GM21723 (cell line): ENCODE measurements around the gene CPT1A.
"Not testable (repeated sequence)": the region's sequence is repeated elsewhere in the genome, so short reads cannot be mapped to it uniquely, and the experiment has no call there.

ENCODE experiments used
- ATAC-seq: cut with Tn5 transposase; IDR thresholded peaks from one replicate; pipeline ENCODE4 v1.9.1; 2021; ENCODE audit warnings: mild to moderate bottlenecking, moderate library complexity; ENCODE audit not compliant: unreplicated experiment

Gene CPT1A

GRCh38 chr11:68841718-68842426, at the start of gene CPT1A:
TSS of gene CPT1A (minus strand) at chr11:68841916. CDS start at chr11:68815474, 26,442 bp downstream.
- peak; percentile 28 for ATAC-seq

DNA sequence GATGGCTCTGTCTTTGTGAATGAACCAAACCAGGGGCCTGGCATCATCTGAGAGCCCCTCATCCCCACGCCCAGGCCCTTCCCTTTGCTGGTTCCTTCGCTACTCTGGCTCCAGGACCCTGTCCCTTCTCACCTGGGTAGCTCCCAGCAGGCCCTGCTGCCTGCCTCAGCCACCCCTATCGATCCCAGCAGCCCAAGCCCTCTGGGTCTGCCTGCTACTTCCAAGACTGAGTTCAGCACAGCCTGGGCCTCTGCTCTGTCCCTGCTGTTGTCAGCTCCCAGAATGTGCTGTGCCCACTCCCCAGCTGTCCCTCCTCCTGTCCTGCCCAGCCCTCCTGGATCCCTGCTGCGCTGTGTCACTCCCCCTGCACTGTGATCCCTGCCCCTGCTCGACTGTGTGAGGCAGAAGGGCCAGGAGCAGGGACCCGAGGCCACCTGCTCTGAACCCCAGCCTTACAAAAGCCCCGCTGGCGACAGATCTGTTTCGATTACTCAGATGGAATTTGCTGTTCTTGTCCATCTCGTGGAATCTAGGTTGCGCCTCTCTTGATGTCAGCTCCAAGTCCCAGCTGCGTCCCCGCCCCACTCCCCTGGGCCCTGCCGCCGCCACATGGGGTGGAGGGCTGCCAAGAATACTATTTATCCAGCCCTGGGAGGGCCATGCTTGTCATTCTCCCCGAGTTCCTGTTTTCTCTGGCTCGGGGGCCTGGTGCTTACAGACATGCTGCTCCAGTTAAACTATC, 48.9 kb upstream of the CPT1A start:
- ATAC-seq = no peak

GRCh38 chr11:68889948-68890446, 48.3 kb upstream of the CPT1A start:
- no peak for ATAC-seq

DNA sequence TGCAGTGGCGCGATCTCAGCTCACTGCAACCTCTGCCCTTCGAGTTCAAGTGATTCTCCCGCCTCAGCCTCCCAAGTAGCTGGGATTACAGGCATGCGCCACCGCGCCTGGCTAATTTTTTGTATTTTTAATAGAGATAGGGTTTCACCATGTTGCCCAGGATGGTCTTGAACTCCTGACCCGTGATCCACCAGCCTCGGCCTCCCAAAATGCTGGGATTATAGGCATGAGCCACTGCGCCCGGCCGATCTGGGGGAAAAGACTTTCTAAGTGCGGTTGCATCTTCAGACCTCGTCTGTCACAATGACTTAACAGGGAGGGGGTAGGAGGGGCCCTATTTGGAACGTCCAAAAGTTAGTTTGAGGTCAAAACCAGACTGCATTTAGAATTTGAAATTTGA, 43.1 kb upstream of the CPT1A start:
- ATAC-seq = not testable (repeated sequence)

DNA sequence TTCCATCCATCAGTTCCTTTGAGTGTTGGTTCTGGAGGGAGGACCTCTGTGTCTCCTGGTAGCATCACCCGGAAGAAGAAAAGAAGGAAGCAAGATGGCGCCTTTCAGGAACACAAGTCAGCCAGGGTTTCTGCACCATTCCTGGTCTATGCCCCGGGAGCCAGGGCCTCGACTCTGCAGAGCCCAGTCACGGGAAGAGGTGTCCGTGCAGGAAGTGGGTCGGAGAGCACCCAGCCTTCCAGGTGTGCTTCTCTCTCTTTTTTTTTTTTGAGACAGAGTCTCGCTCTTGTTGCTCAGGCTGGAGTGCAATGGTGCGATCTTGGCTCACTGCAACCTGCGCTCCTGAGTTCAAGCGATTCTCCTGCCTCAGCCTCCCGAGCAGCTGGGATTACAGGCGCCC, 40.7 kb upstream of the CPT1A start:
- no peak for ATAC-seq

DNA sequence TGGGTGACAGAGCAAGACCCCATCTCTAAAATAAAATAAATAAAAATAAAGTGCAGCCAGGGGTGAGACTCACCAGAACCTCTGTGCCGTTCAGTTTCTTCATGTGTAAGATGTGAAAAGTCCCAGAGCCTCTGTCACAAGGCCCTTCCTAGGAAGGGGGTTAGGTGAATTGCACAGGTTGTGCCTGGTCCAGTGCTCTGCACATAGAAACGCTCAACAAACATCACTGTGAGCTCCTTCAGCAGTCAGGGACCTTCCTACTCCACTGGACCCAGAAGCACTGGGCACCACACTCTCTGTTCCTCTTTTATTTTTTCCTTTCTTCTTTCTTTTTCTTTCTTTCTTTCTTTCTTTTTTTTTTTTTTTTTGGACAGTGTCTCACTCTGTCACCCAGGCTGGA, 39.6 kb upstream of the CPT1A start:
- no peak for ATAC-seq

DNA sequence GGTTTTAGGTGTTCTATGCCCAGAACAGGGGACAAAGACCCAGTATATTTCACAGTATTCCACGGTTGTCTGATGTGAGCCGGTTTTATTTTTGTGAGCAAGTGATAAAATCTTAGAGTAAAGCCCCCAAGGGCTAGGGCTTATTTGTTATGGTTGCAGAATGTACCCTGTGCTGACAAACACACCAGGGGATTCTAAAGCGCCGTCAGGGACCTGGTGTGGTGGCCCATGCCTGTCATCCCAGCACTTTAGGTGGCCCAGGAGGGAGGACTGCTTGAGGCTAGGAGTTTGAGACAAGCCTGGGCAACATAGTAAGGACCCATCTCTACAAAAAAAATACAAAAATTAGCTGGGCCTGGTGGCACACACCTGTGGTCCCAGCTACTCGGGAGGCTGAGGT, 39.1 kb upstream of the CPT1A start:
- ATAC-seq = no peak

GRCh38 chr11:68878022-68878421, 36.3 kb upstream of the CPT1A start:
- ATAC-seq = no peak

- ATAC-seq = no peak
Observed at GRCh38 chr11:68872216-68873003, 30.7 kb upstream of the CPT1A start.

GRCh38 chr11:68870470-68870869, 28.8 kb upstream of the CPT1A start:
- no peak for ATAC-seq

DNA sequence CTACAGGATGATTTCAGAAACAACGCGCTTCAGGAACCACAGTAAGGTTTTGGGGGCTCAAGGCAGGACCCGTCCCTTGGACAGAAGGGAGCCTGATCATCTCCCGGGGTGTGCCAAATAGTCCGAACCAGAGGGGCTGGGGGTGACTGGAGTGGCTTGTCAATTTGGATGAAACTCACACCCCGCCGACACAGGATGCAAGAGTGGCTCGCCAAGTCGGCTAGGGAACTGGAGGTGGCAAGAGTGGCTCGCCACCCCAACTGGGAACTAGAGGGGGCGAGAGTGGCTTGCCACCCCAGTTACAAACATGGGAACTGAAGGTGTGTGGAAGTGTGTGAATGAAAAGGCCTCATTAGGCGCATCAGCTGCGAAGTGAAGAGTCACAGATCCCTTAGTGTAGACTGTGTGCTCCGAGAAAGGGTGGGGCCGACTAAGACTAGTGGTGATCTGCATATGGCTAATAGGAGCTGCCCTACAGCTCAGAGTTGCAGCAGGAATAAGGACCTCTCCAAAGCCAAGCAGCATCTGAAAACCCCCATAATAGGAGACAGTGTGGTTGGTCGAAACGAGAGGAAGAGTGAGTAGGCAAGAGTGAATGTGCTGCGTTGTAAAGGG, 26.6 kb upstream of the CPT1A start:
- ATAC-seq = no peak

DNA sequence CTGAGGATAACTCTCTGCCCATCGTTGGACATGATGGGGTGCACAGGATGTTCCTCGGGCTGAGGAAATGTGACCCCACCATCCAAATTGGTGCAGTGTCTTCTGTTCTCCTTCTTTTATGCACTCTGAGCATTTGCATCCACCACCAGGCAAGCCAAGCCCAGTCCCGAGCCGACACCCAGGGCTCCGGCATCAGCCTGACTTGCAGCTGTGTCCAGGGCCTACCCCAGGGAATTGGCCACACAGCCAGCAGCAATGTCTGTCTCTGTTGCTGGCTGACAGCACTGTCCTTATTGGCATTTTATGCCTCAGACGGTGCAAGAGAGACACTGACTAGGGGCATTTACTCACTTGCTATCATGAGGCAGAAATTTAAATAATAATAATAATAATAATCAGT, 25.4 kb upstream of the CPT1A start:
- ATAC-seq = no peak

DNA sequence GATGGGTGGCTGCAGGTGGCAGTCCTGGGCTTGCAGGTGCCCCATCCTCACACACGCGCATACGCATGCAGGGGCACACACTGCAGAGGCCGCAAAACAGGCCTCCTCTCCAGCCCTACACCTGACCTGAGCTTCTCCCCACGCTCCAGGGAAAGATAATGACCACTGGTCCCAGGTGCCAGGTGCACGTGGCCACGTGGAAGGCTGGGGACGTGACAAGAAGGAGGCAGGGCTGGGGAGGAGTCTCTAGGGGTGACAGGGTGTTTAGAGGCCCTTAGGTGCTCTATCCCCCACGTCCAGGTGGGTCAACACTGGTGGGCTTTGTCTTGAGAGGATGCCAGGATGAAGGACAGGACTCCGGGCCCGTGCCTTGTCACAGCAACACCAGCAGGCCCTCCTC, 23.5 kb upstream of the CPT1A start:
- ATAC-seq = no peak

DNA sequence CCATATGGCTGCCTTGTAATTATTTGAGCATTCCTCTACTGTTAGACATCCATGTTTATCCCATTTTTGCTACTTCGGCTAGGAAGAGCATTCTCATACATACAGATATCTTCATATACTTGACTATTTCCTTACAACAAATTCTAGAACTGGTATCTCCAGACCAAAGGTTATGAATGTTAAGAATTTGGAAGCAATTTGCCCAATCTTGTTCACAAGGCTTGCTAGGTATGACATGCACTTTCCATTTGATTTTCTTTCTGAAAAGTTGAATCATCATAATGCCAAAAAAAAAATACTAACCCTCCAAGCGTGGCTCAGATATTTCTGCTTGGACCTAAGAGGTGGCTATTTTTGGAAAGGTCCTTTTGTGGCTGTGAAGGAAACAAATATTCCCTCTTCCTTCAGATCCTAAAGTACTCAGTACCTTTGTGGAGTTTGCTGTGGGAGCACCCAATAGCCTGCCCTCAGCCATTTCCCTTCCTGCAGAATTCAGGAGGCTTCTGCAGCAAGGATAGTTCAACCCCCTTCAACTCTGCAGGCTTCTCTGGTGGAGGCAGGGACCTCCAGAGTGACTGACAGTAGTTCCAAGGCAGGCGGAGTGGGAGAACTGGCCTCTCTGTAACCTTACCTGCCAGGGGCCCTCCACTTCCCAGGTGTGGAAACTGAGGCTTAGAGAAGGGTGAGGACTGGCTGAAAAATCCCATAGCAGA, 22.0 kb upstream of the CPT1A start:
- ATAC-seq = no peak

- no peak for ATAC-seq
Observed at GRCh38 chr11:68862421-68862820, 20.7 kb upstream of the CPT1A start.

GRCh38 chr11:68859123-68859522, 17.4 kb upstream of the CPT1A start:
- no peak for ATAC-seq

- no peak for ATAC-seq
Observed at GRCh38 chr11:68857037-68857586, 15.4 kb upstream of the CPT1A start.

- not testable (repeated sequence) for ATAC-seq
Observed at GRCh38 chr11:68856425-68857030, 14.8 kb upstream of the CPT1A start.

- no peak for ATAC-seq
Observed at GRCh38 chr11:68855205-68855981, 13.7 kb upstream of the CPT1A start.
